HEK293T (cell line): ENCODE measurements around the gene CDC42SE2.

ENCODE experiments used
- ELF4 ChIP-seq: fragments of 450-650 bp; IDR thresholded peaks from 2 replicates; pipeline ENCODE4 v1.6.1; 2017; ENCODE audit warnings: antibody characterized with exemption
- FOXA1 ChIP-seq: fragments of 450-650 bp; IDR thresholded peaks from 2 replicates; pipeline ENCODE4 v1.6.1; 2016; ENCODE audit warnings: mild to moderate bottlenecking
- FOXK2 ChIP-seq: fragments of 450-650 bp; IDR thresholded peaks from 2 replicates; pipeline ENCODE4 v1.6.1; 2016; ENCODE audit warnings: mild to moderate bottlenecking
- NFRKB ChIP-seq: fragments of 450-650 bp; IDR thresholded peaks from 2 replicates; pipeline ENCODE4 v1.6.1; 2016; ENCODE audit warnings: mild to moderate bottlenecking, moderate library complexity
- SP1 ChIP-seq: fragments of 450-650 bp; IDR thresholded peaks from 2 replicates; pipeline ENCODE4 v1.6.1; 2017
- SUZ12 ChIP-seq: fragments of 450-650 bp; IDR thresholded peaks from 2 replicates; pipeline ENCODE4 v1.6.1; 2016; ENCODE audit warnings: mild to moderate bottlenecking
- ZNF384 ChIP-seq: fragments of 450-650 bp; IDR thresholded peaks from 2 replicates; pipeline ENCODE4 v1.6.1; 2016

GRCh38 chr5:131378721-131379541 lies 115.1 kb downstream of the CDC42SE2 start:
- TF ChIP-seq FOXK2 = no peak
- TF ChIP-seq ZNF384 = no peak
- TF ChIP-seq NFRKB = no peak
- no peak for TF ChIP-seq ELF4
- no peak for TF ChIP-seq FOXA1
- TF ChIP-seq SUZ12 = no peak
- TF ChIP-seq SP1 = no peak
